Sigmoid colon (tissue), 3 donors: ENCODE measurements around the gene GFER.

Experiments used
- CTCF ChIP-seq, 4 experiments: fragments of 450-650 bp in 3 of 4; fragments of 200-600 bp in 1 of 4; IDR thresholded peaks; one replicate each; pipeline ENCODE4 v1.5.1; 2016 to 2019; ENCODE audit warnings: antibody characterized with exemption in 4 of 4, mild to moderate bottlenecking in 3 of 4, moderate library complexity in 2 of 4
- POLR2A ChIP-seq, 2 donors: fragments of 450-650 bp; IDR thresholded peaks; one replicate each; pipeline ENCODE4 v1.6.1; 2016; ENCODE audit warnings: antibody characterized with exemption in 2 of 2, mild to moderate bottlenecking in 2 of 2, moderate library complexity in 2 of 2

- TF ChIP-seq CTCF (IDR thresholded peaks at IDR 0.05) (no peak), POLR2A (IDR thresholded peaks at IDR 0.05) (no peak)
Measured at GRCh38 chr16:2032285-2033056, 48.5 kb downstream of the GFER start.
